K562 (cell line): ENCODE data around the gene SND1.

Source experiments
- MYC ChIP-seq, 2 experiments: fragments of 250-450 bp in 1 of 2; sonication (Bioruptor Pico) in 1 of 2; IDR thresholded peaks; 2 replicates each; pipeline versions ENCODE4 v1.5.1 to v1.6.1; 2012 to 2021; ENCODE audit warnings: low read depth in 2 of 2, borderline replicate concordance in 1 of 2, improper control_type of control experiment in 1 of 2, low read length in 1 of 2, mild to moderate bottlenecking in 1 of 2, moderate library complexity in 1 of 2
- TF ChIP-seq, protein P1 (sequence below), 3 experiments: IDR thresholded peaks in 2 of 3; conservative IDR thresholded peaks in 1 of 3; 2 replicates each; pipeline ENCODE4 v1.5.1; 2011 to 2012; ENCODE audit warnings: low read length in 3 of 3, mild to moderate bottlenecking in 3 of 3, control low read depth in 2 of 3, improper control_type of control experiment in 1 of 3, inconsistent platforms in 1 of 3, low read depth in 1 of 3, mixed read lengths in 1 of 3, moderate library complexity in 1 of 3; ENCODE audit not compliant: insufficient read depth in 2 of 3
- TF ChIP-seq, protein P2 (sequence below): sonication (generic); formaldehyde crosslinking; IDR thresholded peaks from 2 replicates; pipeline ENCODE4 v1.8.1; 2022; ENCODE audit warnings: missing genetic modification reagents

DNA sequence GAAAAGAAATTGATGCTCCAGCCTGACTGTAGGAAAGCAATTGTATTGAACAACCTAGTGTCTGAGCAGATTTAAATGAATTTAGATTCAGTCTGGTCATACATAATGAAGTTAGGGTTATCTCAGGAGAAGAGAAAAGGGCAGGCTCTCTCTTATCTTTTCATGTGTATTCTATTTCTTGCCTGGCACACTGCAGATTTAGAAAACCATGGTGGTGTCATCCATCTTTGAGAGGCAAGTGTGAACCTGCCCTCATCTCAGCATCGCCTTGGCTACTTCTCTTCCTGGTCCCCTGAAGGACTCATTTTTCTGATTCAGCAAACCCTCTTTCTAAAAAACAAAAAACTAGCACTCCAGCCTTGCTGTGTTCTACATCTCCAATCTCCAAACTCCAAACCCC, 241.6 kb downstream of the SND1 start:
- TF ChIP-seq, protein P1, sequence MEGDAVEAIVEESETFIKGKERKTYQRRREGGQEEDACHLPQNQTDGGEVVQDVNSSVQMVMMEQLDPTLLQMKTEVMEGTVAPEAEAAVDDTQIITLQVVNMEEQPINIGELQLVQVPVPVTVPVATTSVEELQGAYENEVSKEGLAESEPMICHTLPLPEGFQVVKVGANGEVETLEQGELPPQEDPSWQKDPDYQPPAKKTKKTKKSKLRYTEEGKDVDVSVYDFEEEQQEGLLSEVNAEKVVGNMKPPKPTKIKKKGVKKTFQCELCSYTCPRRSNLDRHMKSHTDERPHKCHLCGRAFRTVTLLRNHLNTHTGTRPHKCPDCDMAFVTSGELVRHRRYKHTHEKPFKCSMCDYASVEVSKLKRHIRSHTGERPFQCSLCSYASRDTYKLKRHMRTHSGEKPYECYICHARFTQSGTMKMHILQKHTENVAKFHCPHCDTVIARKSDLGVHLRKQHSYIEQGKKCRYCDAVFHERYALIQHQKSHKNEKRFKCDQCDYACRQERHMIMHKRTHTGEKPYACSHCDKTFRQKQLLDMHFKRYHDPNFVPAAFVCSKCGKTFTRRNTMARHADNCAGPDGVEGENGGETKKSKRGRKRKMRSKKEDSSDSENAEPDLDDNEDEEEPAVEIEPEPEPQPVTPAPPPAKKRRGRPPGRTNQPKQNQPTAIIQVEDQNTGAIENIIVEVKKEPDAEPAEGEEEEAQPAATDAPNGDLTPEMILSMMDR (IDR thresholded peaks at IDR 0.05 in 2 of 3, conservative IDR thresholded peaks at IDR 0.05 in 1 of 3; ENCODE audit: insufficient read depth in 2 of 3, low read depth in 1 of 3, low read length in 3 of 3) = no peak
- TF ChIP-seq MYC (IDR thresholded peaks at IDR 0.05; ENCODE audit: low read depth, low read length) (no peak), MYC (CRISPR knock-in tag; IDR thresholded peaks at IDR 0.05; ENCODE audit: borderline replicate concordance, low read depth) (no peak)
- TF ChIP-seq, protein P2, sequence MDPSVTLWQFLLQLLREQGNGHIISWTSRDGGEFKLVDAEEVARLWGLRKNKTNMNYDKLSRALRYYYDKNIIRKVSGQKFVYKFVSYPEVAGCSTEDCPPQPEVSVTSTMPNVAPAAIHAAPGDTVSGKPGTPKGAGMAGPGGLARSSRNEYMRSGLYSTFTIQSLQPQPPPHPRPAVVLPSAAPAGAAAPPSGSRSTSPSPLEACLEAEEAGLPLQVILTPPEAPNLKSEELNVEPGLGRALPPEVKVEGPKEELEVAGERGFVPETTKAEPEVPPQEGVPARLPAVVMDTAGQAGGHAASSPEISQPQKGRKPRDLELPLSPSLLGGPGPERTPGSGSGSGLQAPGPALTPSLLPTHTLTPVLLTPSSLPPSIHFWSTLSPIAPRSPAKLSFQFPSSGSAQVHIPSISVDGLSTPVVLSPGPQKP (CRISPR knock-in tag) = no peak
